Measurements from ENCODE around the gene PRPS1.
"Not testable (repeated sequence)": the region's sequence is repeated elsewhere in the genome, so short reads cannot be mapped to it uniquely, and the experiment has no call there.

PRPS1 gene

GRCh38 chrX:107675365-107675654 is 47.0 kb downstream of the PRPS1 start:
- DNase-seq (ENCODE audit: low read depth), result no peak

GRCh38 chrX:107675823-107676555 is 47.7 kb downstream of the PRPS1 start:
- no peak for DNase-seq (ENCODE audit: low read depth)

- no peak for DNase-seq (ENCODE audit: low read depth)
Measured at GRCh38 chrX:107676559-107677378, 48.5 kb downstream of the PRPS1 start.

GRCh38 chrX:107677501-107677901 is 49.2 kb downstream of the PRPS1 start:
- DNase-seq (ENCODE audit: low read depth), result no peak

DNA sequence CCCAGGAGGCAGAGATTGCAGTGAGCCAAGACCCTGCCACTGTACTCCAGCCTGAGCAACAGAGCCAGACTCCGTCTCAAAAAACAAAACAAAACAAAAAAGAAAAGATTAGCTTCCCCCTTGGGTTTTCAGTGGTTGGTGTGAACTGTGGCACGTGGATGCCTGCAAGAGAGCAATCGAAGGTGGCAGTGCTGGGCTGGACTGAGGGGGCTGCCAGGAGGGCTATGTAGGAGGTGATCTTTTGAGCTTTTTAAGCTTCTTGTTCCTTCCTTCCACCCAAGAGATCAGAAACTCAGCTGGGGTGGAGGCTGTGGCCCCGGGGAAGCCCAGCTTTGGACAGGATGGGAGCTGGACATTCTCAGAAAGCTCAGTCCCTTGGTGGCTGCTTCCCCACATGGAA is 49.6 kb downstream of the PRPS1 start:
- DNase-seq (ENCODE audit: low read depth), result no peak

GRCh38 chrX:107678957-107679740 is 50.8 kb downstream of the PRPS1 start:
- no peak for DNase-seq (ENCODE audit: low read depth)

- DNase-seq (ENCODE audit: low read depth), result no peak
Measured at GRCh38 chrX:107682256-107682655, 53.9 kb downstream of the PRPS1 start.

- DNase-seq (ENCODE audit: low read depth), result no peak
Measured at GRCh38 chrX:107683124-107683895, 55.0 kb downstream of the PRPS1 start.

DNA sequence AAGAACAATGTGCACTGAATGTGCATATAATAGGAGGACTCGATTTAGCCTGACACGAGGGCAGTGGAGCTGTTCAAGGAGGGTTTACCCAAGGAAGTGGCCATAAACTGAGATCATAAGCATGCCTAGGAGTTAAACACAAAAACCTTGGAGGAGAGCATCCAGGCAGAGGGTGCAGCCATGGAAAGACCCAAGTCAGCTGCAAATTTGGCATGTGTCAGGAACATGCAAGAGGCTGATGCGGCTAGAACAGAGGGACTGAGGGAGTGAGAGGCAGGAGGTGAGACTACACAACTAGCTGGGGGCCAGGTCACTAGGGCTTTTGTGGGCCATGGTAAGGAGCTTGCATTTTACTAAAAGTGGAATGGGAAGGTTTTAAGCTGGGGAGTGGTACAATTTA is 55.6 kb downstream of the PRPS1 start:
- no peak for DNase-seq (ENCODE audit: low read depth)

- DNase-seq (ENCODE audit: low read depth), result no peak
Measured at GRCh38 chrX:107684956-107685385, 56.7 kb downstream of the PRPS1 start.

DNA sequence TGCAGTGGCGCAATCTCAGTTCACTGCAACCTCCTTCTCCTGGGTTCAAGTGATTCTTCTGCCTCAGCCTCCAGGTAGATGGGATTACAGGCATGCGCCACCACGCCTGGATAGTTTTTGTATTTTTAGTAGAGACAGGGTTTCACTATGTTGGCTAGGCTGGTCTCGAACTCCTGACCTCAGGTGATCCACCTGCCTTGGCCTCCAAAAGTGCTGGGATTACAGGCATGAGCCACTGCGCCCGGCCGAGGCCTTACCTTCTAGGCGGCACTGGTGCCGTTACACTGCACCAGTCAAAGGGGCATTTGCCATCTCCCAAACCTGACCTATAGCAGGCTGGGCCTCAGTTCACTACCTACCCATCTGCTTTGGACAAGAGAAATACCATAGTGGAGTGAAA is 57.3 kb downstream of the PRPS1 start:
- not testable (repeated sequence) for DNase-seq (ENCODE audit: low read depth)

DNA sequence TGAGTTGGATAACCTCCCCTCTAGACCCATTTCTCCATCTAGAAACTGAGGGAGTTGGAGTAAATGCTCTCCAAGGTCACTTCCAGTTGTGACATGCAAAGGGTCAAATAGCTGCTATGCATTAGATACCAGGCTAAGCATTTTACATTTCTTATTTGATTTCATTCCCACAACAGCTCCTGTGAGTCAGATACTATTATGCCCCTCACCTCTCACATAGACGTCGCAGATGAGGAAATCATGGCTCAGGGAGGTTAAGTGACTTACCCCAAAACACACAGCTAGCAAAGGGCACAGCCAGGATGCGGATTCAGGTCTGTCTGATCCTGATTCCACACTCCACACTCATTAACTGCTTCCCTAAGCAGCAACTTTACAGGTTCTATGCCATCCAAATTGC is 57.7 kb downstream of the PRPS1 start:
- DNase-seq (ENCODE audit: low read depth), result no peak

DNA sequence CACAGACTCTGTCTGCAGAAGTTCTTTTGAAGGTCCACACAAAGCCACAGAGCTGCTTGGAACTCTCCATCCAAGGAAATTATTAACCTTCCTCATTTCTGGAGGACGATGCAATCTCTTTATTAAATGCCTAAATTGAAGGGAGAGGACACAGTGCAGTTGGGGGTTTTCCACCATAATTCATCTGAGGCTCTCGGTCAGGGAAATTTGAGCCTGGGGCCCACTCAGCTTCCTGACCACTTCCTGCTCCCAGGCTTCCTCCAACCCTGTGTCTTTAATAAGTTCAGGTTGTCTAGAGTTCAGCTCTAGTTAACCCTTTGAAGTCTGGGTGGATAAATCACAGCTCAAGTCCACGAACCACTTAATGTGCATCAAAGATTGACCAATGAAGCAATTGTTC is 58.5 kb downstream of the PRPS1 start:
- DNase-seq (ENCODE audit: low read depth), result no peak

DNA sequence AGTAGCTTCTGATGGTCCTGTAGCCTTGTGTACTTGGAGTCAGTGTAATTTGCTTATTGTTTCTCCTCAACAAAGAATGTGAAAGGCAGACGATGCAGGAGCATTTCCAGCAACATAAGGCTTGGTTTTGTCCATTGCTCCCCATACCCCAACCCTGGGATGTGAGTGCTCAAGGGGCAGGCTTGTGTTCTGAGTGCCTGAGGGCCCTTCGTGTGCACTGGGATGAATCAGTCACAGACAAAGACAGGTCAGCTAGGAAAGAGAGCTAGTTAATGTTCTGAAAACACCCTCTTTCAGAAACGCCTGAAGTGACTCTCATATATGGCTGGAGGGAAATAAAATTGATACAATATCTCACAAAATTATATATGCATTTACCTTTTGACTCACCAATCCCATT is 59.1 kb downstream of the PRPS1 start:
- DNase-seq (ENCODE audit: low read depth), result no peak

- no peak for DNase-seq (ENCODE audit: low read depth)
Measured at GRCh38 chrX:107691024-107691448, 62.7 kb downstream of the PRPS1 start.

DNA sequence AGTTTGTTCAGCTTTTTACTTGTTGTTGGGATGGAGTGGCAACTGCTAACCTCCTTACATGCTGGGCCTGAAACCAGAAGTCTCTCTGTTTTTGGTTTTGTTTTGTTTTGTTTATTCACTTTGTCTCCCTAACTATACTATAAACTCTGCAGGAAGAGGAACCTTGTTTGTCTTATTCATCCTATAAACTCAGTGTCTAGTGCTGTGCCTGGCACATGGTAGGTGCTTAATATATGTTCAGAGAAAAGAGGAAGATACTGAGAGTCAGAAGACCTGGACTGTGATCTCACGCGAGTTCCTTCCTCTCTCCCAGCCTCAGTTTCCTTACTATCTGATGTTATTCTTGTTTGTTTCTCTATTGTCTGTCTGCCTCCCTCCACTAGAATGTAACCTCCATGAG is 71.3 kb downstream of the PRPS1 start:
- DNase-seq (ENCODE audit: low read depth), result no peak

DNA sequence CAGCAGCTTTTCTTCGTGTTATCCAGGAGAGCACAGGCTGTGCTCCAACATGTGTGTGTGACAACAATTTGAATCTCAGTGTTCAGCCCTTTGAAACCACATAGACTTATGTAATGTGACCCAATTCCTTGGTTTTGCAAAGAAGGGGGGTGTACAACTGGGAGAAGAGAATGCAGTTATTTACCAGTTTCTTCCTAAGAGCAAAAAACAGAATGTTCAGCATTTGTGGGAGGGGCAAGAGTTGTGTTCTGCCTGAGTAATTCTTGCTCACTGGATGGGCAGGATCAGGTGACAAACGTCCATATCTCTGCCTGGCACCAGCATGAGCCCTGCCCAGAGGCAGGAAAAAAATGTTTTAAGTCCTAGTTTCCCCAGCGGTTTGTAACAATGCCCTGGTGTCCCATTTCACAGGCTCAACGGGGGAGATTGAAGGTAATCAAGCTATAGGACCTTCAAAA is 72.0 kb downstream of the PRPS1 start:
- DNase-seq (ENCODE audit: low read depth), result no peak
